Ishikawa (cell line): Measurements from ENCODE around the gene SLC7A4.

Source experiments
- CEBPB ChIP-seq: IDR thresholded peaks from 2 replicates; pipeline ENCODE4 v1.6.1; 2012
- CREB1 ChIP-seq: IDR thresholded peaks from 2 replicates; pipeline ENCODE4 v1.6.1; 2012; ENCODE audit warnings: low read depth
- EGR1 ChIP-seq: IDR thresholded peaks from 2 replicates; pipeline ENCODE4 v1.6.1; 2012
- EP300 ChIP-seq: IDR thresholded peaks from 2 replicates; pipeline ENCODE4 v1.6.1; 2012; ENCODE audit warnings: borderline replicate concordance
- FOXM1 ChIP-seq: IDR thresholded peaks from 2 replicates; pipeline ENCODE4 v1.6.1; 2012; ENCODE audit warnings: low read depth, borderline replicate concordance
- RAD21 ChIP-seq: IDR thresholded peaks from 2 replicates; pipeline ENCODE4 v1.6.1; 2012; ENCODE audit warnings: low read depth
- TAF1 ChIP-seq: IDR thresholded peaks from 2 replicates; pipeline ENCODE4 v1.6.1; 2012; ENCODE audit warnings: low read depth, mild to moderate bottlenecking
- TEAD4 ChIP-seq: IDR thresholded peaks from 2 replicates; pipeline ENCODE4 v1.6.1; 2012
- YY1 ChIP-seq: IDR thresholded peaks from 2 replicates; pipeline ENCODE4 v1.6.1; 2012; ENCODE audit warnings: low read depth
- TF ChIP-seq, protein P1 (sequence below): IDR thresholded peaks from 2 replicates; pipeline ENCODE4 v1.6.1; 2012

DNA sequence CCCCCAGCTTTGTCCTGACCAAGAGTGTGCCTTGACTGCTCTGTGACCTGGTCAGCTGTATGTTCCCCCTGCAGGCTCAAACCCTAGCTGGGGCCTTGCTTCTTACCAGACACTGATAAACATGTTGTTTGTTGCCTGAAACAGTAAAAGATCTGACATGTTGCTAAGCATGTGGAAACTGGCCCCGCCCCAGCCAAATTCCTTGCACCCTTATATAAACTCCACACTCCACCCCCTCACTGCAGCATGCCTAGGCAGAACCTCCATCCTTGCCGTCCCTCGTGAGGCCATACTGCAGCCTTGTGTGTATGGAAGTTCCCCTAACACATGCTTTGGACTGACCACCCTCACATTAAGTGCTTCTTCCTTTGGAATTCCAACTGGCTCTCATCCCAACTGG lies 40.7 kb upstream of the SLC7A4 start:
- TF ChIP-seq RAD21 (no peak), YY1 (no peak), EP300 (no peak), EGR1 (no peak), TAF1 (no peak), CREB1 (no peak), TEAD4 (no peak), FOXM1 (no peak), CEBPB (no peak)
- TF ChIP-seq, protein P1, sequence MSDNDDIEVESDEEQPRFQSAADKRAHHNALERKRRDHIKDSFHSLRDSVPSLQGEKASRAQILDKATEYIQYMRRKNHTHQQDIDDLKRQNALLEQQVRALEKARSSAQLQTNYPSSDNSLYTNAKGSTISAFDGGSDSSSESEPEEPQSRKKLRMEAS = no peak
